ENCODE measurements around the gene PCNX2.
A peak's percentile ranks its signal among the peaks of the same experiment; 100 is the strongest.

The PCNX2 gene

DNA sequence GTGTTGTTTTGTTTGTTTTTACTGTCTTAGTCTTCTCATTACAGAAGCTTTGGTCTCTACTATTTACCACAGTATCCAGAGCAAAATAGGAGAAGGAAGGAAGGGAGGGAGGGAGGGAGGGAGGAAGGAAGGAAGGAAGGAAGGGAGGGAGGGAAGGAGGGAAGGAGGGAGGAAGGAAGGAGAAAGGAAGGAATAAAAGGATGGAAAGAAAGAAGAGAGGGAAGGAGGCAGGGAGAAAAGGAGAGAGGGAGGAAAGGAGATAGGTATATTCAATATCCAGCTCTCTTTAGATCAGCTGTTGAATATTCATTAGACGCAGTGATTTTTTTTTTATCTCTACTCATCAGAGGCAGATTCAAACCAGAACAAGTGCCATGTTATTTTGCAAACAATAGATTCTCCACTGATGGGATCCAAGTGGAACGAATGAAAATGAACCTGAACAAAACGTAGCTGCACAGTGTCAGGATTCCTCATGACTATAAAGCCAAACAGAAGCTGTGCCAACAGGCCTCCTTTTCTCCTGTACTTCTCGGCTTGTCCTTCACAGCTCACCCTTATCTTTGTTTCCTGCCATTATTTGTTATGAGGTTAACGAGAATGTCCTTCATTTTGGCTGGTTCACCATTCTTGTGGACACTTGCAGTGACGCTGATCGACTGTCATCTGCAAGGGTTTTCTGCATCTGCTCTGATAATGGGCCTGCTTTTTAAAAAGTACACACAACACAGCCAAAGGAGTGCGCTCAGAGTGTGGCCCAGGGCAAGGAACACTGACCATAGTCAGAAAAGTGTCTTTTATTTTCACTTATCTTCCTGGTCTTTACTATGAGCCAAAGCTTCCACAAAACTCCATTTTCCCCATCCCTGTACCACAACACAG lies 352.9 kb downstream of the PCNX2 start:
- H3K9me3 ChIP-seq (ENCODE audit: control insufficient read depth, insufficient read depth, low read depth, low read length), result no peaks in the 10 kb centered on the region
- TF ChIP-seq REPIN1 (tag by site-specific recombination; IDR thresholded peaks at IDR 0.05; ENCODE audit: low read depth), result no peak
- peak; percentile 71 for TF ChIP-seq ZNF366 (tag by site-specific recombination; conservative IDR thresholded peaks at IDR 0.05)
- TF ChIP-seq, protein P1, sequence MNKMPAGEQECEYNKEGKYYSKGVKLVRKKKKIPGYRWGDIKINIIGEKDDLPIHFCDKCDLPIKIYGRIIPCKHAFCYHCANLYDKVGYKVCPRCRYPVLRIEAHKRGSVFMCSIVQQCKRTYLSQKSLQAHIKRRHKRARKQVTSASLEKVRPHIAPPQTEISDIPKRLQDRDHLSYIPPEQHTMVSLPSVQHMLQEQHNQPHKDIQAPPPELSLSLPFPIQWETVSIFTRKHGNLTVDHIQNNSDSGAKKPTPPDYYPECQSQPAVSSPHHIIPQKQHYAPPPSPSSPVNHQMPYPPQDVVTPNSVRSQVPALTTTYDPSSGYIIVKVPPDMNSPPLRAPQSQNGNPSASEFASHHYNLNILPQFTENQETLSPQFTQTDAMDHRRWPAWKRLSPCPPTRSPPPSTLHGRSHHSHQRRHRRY (tag by site-specific recombination; IDR thresholded peaks at IDR 0.05), result no peak
- H3K36me3 ChIP-seq (ENCODE audit: control insufficient read depth in 2 of 2, insufficient read depth in 1 of 2, low read length in 2 of 2), result no peaks in the 10 kb centered on the region
- no peak overlapping the region for H3K4me3 ChIP-seq (ENCODE audit: low read depth, low read length)
- H3K4me1 ChIP-seq (ENCODE audit: control insufficient read depth, insufficient read depth, low read length), result no peaks in the 10 kb centered on the region
- no peak overlapping the region for H3K27ac ChIP-seq (ENCODE audit: extremely low read depth, low read depth, low read length)
- ChIA-PET POLR2A (no interaction called here), CTCF (interaction anchor here (0.5 to 0.8 kb wide), 3 partner anchors 42 to 308 kb away, joined by 3 read pairs; no protein-coding TSS in a partner anchor)

DNA sequence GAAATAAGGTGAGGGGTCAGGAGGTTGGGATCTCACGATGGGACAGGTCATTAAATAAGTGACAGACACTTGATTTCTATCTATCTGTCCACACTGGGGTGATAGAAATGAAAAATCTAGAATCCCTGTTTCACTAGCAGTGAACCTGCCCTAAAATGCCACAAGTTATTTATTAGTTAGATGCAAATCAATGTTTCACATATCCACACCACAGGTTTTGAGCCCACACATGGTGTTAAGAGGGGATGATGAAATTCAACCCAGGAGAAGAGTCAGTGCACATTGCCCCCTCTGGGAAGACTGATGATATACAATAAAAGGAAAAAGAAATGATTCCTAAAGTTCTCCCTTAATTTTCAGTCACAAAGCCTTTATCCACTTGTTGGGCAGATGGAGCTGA lies 355.3 kb downstream of the PCNX2 start:
- TF ChIP-seq, protein P2, sequence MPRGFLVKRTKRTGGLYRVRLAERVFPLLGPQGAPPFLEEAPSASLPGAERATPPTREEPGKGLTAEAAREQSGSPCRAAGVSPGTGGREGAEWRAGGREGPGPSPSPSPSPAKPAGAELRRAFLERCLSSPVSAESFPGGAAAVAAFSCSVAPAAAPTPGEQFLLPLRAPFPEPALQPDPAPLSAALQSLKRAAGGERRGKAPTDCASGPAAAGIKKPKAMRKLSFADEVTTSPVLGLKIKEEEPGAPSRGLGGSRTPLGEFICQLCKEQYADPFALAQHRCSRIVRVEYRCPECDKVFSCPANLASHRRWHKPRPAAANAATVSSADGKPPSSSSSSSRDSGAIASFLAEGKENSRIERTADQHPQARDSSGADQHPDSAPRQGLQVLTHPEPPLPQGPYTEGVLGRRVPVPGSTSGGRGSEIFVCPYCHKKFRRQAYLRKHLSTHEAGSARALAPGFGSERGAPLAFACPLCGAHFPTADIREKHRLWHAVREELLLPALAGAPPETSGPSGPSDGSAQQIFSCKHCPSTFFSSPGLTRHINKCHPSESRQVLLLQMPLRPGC (tag by site-specific recombination; IDR thresholded peaks at IDR 0.05), result no peak
- no peak for TF ChIP-seq ZNF544 (tag by site-specific recombination; IDR thresholded peaks at IDR 0.05)
- TF ChIP-seq ZNF155 (tag by site-specific recombination; IDR thresholded peaks at IDR 0.05), result no peak
- Histone ChIP-seq H3K4me3 (ENCODE audit: low read depth, low read length) (no peak overlapping the region), H3K27ac (ENCODE audit: extremely low read depth, low read depth, low read length) (no peak overlapping the region), H3K4me1 (ENCODE audit: control insufficient read depth, insufficient read depth, low read length) (no peaks in the 10 kb centered on the region), H3K9me3 (ENCODE audit: control insufficient read depth, insufficient read depth, low read depth, low read length) (no peaks in the 10 kb centered on the region), H3K36me3 (ENCODE audit: control insufficient read depth in 2 of 2, insufficient read depth in 1 of 2, low read length in 2 of 2) (no peaks in the 10 kb centered on the region)
- CTCF ChIA-PET, result interaction anchor here (0.5 kb wide), 1 partner anchor 9 kb away, joined by 4 read pairs; no protein-coding TSS in a partner anchor
- POLR2A ChIA-PET, result no interaction called here

DNA sequence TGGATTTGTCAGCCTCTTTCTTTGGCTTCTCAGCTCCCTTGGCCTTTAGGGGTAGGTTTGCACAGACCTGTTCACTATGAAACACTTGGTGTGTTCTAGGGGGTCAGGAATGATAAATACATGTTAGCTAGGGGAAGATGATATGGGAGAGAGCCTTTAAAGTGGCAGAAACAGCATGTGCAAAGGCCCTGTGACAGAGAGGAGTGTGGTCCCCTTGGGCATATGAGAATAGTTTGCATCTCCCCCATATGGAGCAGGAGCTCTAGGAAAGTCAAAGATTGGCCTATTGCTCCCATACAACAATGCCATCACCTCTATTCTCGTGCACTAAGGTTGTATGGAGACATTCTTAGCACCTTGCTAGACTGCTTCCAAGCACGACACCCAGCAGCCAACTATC lies 355.8 kb downstream of the PCNX2 start:
- ChIA-PET POLR2A (no interaction called here), CTCF (interaction anchor here (0.5 kb wide), 1 partner anchor 9 kb away, joined by 4 read pairs; no protein-coding TSS in a partner anchor)
- Histone ChIP-seq H3K4me3 (ENCODE audit: low read depth, low read length) (no peak overlapping the region), H3K36me3 (ENCODE audit: control insufficient read depth in 2 of 2, insufficient read depth in 1 of 2, low read length in 2 of 2) (no peaks in the 10 kb centered on the region), H3K27ac (ENCODE audit: extremely low read depth, low read depth, low read length) (no peak overlapping the region), H3K9me3 (ENCODE audit: control insufficient read depth, insufficient read depth, low read depth, low read length) (no peaks in the 10 kb centered on the region), H3K4me1 (ENCODE audit: control insufficient read depth, insufficient read depth, low read length) (no peaks in the 10 kb centered on the region)
- TF ChIP-seq ZNF239 (tag by site-specific recombination; IDR thresholded peaks at IDR 0.05), result no peak
- TF ChIP-seq, protein P3, sequence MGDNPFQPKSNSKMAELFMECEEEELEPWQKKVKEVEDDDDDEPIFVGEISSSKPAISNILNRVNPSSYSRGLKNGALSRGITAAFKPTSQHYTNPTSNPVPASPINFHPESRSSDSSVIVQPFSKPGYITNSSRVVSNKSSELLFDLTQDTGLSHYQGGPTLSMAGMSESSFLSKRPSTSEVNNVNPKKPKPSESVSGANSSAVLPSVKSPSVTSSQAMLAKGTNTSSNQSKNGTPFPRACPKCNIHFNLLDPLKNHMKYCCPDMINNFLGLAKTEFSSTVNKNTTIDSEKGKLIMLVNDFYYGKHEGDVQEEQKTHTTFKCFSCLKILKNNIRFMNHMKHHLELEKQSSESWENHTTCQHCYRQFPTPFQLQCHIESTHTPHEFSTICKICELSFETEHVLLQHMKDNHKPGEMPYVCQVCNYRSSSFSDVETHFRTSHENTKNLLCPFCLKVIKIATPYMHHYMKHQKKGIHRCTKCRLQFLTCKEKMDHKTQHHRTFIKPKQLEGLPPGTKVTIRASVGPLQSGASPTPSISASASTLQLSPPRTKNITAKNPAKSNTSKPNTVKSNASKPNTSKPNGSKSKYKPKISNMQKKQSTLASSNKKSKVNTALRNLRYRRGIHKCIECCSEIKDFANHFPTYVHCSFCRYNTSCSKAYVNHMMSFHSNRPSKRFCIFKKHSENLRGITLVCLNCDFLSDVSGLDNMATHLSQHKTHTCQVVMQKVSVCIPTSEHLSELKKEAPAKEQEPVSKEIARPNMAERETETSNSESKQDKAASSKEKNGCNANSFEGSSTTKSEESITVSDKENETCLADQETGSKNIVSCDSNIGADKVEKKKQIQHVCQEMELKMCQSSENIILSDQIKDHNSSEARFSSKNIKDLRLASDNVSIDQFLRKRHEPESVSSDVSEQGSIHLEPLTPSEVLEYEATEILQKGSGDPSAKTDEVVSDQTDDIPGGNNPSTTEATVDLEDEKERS (tag by site-specific recombination; IDR thresholded peaks at IDR 0.05), result no peak
- TF ChIP-seq MEIS1 (CRISPR knock-in tag; IDR thresholded peaks at IDR 0.05; ENCODE audit: borderline replicate concordance), result no peak
- peak; percentile 91 for TF ChIP-seq ZNF623 (tag by site-specific recombination; IDR thresholded peaks at IDR 0.05)
- no peak for TF ChIP-seq ZNF549 (tag by site-specific recombination; IDR thresholded peaks at IDR 0.05)
